ENCODE measurements around the gene CHCHD3.

Gene CHCHD3

GRCh38 chr7:132751244-132751647 lies 330.6 kb downstream of the CHCHD3 start:
- no peak overlapping the region for H3K4me3 ChIP-seq (ENCODE audit: low read depth, low read length)

GRCh38 chr7:132750530-132751217 lies 331.2 kb downstream of the CHCHD3 start:
- no peak for DNase-seq (ENCODE audit: low read depth)
- H3K4me3 ChIP-seq (ENCODE audit: low read depth, low read length), result no peak overlapping the region
- no peak for TF ChIP-seq CTCF (IDR thresholded peaks at IDR 0.05; ENCODE audit: control insufficient read depth, extremely low read depth, insufficient read depth)

More at GRCh38 chr7:132751244-132751647, 330.6 kb downstream of the CHCHD3 start:
- DNase-seq (ENCODE audit: low read depth), result no peak
- no peak for TF ChIP-seq CTCF (IDR thresholded peaks at IDR 0.05; ENCODE audit: control insufficient read depth, extremely low read depth, insufficient read depth)

- no peak overlapping the region for H3K4me3 ChIP-seq (ENCODE audit: low read depth, low read length)
- no peak for TF ChIP-seq CTCF (IDR thresholded peaks at IDR 0.05; ENCODE audit: control insufficient read depth, extremely low read depth, insufficient read depth)
- DNase-seq (ENCODE audit: low read depth), result no peak
Observed at GRCh38 chr7:132750096-132750495, 331.8 kb downstream of the CHCHD3 start.

GRCh38 chr7:132745510-132745909 lies 336.4 kb downstream of the CHCHD3 start:
- no peak overlapping the region for H3K4me3 ChIP-seq (ENCODE audit: low read depth, low read length)
- no peak for TF ChIP-seq CTCF (IDR thresholded peaks at IDR 0.05; ENCODE audit: control insufficient read depth, extremely low read depth, insufficient read depth)
- no peak for DNase-seq (ENCODE audit: low read depth)

GRCh38 chr7:132743974-132744373 lies 337.9 kb downstream of the CHCHD3 start:
- TF ChIP-seq CTCF (IDR thresholded peaks at IDR 0.05; ENCODE audit: control insufficient read depth, extremely low read depth, insufficient read depth), result no peak

GRCh38 chr7:132742189-132742612 lies 339.7 kb downstream of the CHCHD3 start:
- no peak for DNase-seq (ENCODE audit: low read depth)
- TF ChIP-seq CTCF (IDR thresholded peaks at IDR 0.05; ENCODE audit: control insufficient read depth, extremely low read depth, insufficient read depth), result no peak
- no peak overlapping the region for H3K4me3 ChIP-seq (ENCODE audit: low read depth, low read length)

More at GRCh38 chr7:132743974-132744373, 337.9 kb downstream of the CHCHD3 start:
- no peak overlapping the region for H3K4me3 ChIP-seq (ENCODE audit: low read depth, low read length)
- no peak for DNase-seq (ENCODE audit: low read depth)

GRCh38 chr7:132740176-132740575 lies 341.7 kb downstream of the CHCHD3 start:
- TF ChIP-seq CTCF (IDR thresholded peaks at IDR 0.05; ENCODE audit: control insufficient read depth, extremely low read depth, insufficient read depth), result no peak
- no peak for DNase-seq (ENCODE audit: low read depth)

More at GRCh38 chr7:132740176-132740575, 341.7 kb downstream of the CHCHD3 start:
- no peak overlapping the region for H3K4me3 ChIP-seq (ENCODE audit: low read depth, low read length)

Data from LNCaP clone FGC (cell line).